Chondrocyte (in vitro differentiated cells): ENCODE results near the gene CNTN6. TPM values are rescaled to one million over a fixed set of nuclear protein-coding genes. Genes with fewer than 3 reads are reported as not detected.
A peak's percentile ranks its signal among the peaks of the same experiment; 100 is the strongest.

ENCODE experiments used
- DNase-seq: peaks from one replicate; pipeline ENCODE4 v3.0.0; 2021; ENCODE audit warnings: mixed read lengths, low spot score
- H3K27ac Mint-ChIP-seq: one replicate; pipeline ENCODE4 v1.8.0; 2021; ENCODE audit warnings: mild to moderate bottlenecking, moderate library complexity, mixed read lengths; ENCODE audit not compliant: unreplicated experiment
- H3K27me3 Mint-ChIP-seq: 2 replicates; pipeline ENCODE4 v1.8.0; 2021; ENCODE audit warnings: low read depth, mixed read lengths
- H3K36me3 Mint-ChIP-seq: 2 replicates; pipeline ENCODE4 v1.8.0; 2021; ENCODE audit warnings: low read depth, mixed read lengths
- H3K4me1 Mint-ChIP-seq: 2 replicates; pipeline ENCODE4 v1.8.0; 2021; ENCODE audit warnings: low read depth, mild to moderate bottlenecking, mixed read lengths
- H3K4me3 Mint-ChIP-seq: one replicate; pipeline ENCODE4 v1.8.0; 2021; ENCODE audit warnings: mild to moderate bottlenecking, moderate library complexity, mixed read lengths; ENCODE audit not compliant: unreplicated experiment
- H3K9me3 Mint-ChIP-seq: 2 replicates; pipeline ENCODE4 v1.8.0; 2021; ENCODE audit warnings: low read depth, mixed read lengths
- CTCF ChIP-seq: fragments of 200-600 bp; sonication (generic); IDR thresholded peaks from 2 replicates; pipeline ENCODE4 v1.5.0; 2021; ENCODE audit warnings: antibody characterized with exemption, mild to moderate bottlenecking, moderate library complexity
- total RNA-seq: library from RNA; stranded (reverse); gene quantifications from 3 replicates; pipeline ENCODE4 v1.2.1, GENCODE V29; 2021

Gene CNTN6
- total RNA-seq, 1 donor from 2014 or later = 2.2 TPM

GRCh38 chr3:1179146-1179545 is 86.3 kb downstream of the CNTN6 start:
- no peak for TF ChIP-seq CTCF
- no peak for DNase-seq
- H3K4me1 Mint-ChIP-seq = peaks cover 7% of the 10 kb centered on the region
- H3K27me3 Mint-ChIP-seq = no peaks in the 10 kb centered on the region
- H3K9me3 Mint-ChIP-seq = peaks cover 8% of the 10 kb centered on the region
- no peak overlapping the region for H3K27ac Mint-ChIP-seq
- peaks cover 2% of the 10 kb centered on the region for H3K36me3 Mint-ChIP-seq
- no peak overlapping the region for H3K4me3 Mint-ChIP-seq

DNA sequence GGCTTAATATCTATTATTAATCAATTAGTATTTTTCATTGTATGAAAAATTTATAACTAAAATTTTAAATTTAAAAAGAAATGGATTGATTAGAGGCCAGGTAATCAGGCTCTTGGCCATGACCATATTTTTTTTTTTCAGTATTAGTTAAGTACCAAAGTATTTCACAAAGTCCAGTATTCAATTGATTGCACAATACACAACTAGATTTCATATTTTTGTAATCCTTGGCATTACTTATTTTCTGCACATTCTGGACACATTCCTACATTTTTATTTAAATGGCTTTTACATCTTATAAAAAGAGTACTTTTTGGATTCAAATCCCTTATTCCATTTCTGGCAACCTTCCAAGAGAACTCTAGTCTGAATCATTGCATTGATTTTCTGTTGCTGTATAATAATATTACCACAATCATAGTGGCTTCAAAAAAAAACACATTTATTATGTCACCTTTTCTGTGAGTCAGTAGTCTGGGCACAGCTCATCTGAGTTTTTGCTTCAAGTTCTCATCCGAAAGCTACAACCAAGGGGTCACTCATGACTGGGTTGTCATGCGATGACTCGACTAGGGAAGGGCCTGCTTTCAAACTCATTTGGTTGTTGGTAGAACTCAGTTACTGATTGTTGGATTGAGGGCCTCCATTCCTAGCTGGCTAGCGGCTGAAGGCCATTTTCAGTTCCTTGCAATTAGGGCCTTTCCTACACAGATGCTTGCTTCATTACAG is 90.7 kb downstream of the CNTN6 start:
- Mint-ChIP-seq H3K27me3 (no peaks in the 10 kb centered on the region), H3K36me3 (no peaks in the 10 kb centered on the region), H3K9me3 (peaks cover under 1% of the 10 kb centered on the region), H3K27ac (peak overlapping the region; percentile 66), H3K4me1 (peaks cover 8% of the 10 kb centered on the region), H3K4me3 (no peak overlapping the region)
- TF ChIP-seq CTCF = no peak
- DNase-seq = no peak

DNA sequence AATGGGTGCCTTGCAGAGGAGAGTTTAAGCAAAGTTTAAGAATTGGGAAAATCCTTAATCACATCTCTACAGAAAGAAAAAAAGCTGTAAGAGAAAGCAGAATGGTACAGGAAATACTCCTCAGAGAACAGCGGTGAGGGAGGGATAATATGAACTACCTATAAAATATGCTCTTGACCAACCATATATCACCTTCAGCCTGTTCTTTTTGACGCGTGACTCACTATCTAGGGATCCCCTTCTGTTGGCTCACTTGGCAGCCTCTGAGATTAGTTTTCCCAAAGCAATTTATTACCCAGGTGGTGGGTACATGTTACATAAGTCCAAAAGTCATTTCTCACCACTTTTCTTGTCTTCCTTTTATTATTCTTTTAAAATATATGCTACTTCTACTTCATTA is 97.7 kb downstream of the CNTN6 start:
- Mint-ChIP-seq H3K36me3 (no peaks in the 10 kb centered on the region), H3K4me3 (no peak overlapping the region), H3K9me3 (peaks cover 3% of the 10 kb centered on the region), H3K27ac (no peak overlapping the region), H3K4me1 (peaks cover 5% of the 10 kb centered on the region), H3K27me3 (no peaks in the 10 kb centered on the region)
- TF ChIP-seq CTCF = no peak
- no peak for DNase-seq

GRCh38 chr3:1191026-1191425 is 98.2 kb downstream of the CNTN6 start:
- DNase-seq = no peak
- no peak for TF ChIP-seq CTCF
- Mint-ChIP-seq H3K4me3 (no peak overlapping the region), H3K27ac (no peak overlapping the region), H3K4me1 (peaks cover 6% of the 10 kb centered on the region), H3K36me3 (no peaks in the 10 kb centered on the region), H3K9me3 (peaks cover 3% of the 10 kb centered on the region), H3K27me3 (no peaks in the 10 kb centered on the region)

- no peak for DNase-seq
- peaks cover 3% of the 10 kb centered on the region for H3K9me3 Mint-ChIP-seq
- TF ChIP-seq CTCF = no peak
- no peaks in the 10 kb centered on the region for H3K27me3 Mint-ChIP-seq
- H3K4me1 Mint-ChIP-seq = peaks cover 12% of the 10 kb centered on the region
- H3K27ac Mint-ChIP-seq = no peak overlapping the region
- no peaks in the 10 kb centered on the region for H3K36me3 Mint-ChIP-seq
- no peak overlapping the region for H3K4me3 Mint-ChIP-seq
Measured at GRCh38 chr3:1195947-1196346, 103.1 kb downstream of the CNTN6 start.
